SK-N-SH treated with all-trans-retinoic acid at 6 μM for 48 hours (cell line): ENCODE data around the gene ABCC10.

Experiments
- PATZ1 ChIP-seq: fragments of 250-450 bp; sonication (Bioruptor Pico); IDR thresholded peaks from 2 replicates; pipeline ENCODE4 v1.8.0; 2020; ENCODE audit warnings: mild to moderate bottlenecking, moderate library complexity, borderline replicate concordance
- RARB ChIP-seq: fragments of 250-450 bp; sonication (Bioruptor Pico); IDR thresholded peaks from 2 replicates; pipeline ENCODE4 v1.8.0; 2021; ENCODE audit warnings: mild to moderate bottlenecking, moderate library complexity
- ZC3H10 ChIP-seq: fragments of 250-450 bp; sonication (Bioruptor Pico); IDR thresholded peaks from 2 replicates; pipeline ENCODE4 v1.5.1; 2021; ENCODE audit warnings: mild to moderate bottlenecking, moderate library complexity
- ZFP30 ChIP-seq: fragments of 450-650 bp; formaldehyde crosslinking; IDR thresholded peaks from 2 replicates; pipeline ENCODE4 v1.5.0; 2022; ENCODE audit warnings: mild to moderate bottlenecking, moderate library complexity

DNA sequence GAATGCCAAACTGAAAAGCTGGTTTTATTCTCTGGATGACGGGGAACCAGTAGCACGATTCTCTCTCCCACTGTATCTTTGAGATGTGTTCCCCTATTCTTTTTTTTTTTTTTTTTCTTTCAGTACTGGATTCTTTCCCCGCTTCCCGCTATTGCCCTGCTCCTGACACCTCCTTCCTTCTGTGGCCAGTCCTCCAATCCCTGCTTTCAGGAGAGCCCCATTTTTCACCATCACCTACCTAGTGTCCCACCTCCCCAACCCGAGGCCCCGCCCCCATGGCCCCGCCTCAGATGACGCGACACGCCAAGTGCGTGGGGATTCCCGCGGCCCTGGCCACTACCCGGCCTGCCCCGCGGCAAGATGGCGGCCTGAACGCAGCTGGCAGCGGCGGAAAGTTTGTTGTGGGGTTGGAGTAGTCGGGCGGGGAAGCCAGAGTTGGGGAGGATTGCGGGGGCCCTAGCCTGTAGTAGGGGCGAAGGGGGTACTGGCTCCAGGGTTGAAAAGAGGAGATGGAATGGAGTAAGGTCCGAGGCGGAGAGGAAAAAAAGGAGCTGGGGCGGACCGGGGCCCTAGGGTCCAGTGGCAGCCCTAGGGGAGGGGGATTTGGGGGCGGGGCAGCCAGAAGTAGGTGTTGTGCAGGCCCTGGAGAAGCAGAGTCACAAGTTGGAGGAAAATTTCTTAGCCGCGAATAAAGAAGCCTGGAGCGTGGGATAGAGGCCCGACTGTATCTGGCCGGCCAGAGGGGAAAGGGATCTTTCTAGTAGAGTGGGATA is 50.1 kb downstream of the ABCC10 start, which contains the start of gene TJAP1:
- TF ChIP-seq RARB (CRISPR knock-in tag): no peak
- no peak for TF ChIP-seq PATZ1 (CRISPR knock-in tag)
- TF ChIP-seq ZFP30 (CRISPR knock-in tag): no peak
- TF ChIP-seq ZC3H10 (CRISPR knock-in tag): no peak
